ENCODE data around the gene SMTNL2.
"Not testable (repeated sequence)": the region's sequence is repeated elsewhere in the genome, so short reads cannot be mapped to it uniquely, and the experiment has no call there.

SMTNL2 gene

DNA sequence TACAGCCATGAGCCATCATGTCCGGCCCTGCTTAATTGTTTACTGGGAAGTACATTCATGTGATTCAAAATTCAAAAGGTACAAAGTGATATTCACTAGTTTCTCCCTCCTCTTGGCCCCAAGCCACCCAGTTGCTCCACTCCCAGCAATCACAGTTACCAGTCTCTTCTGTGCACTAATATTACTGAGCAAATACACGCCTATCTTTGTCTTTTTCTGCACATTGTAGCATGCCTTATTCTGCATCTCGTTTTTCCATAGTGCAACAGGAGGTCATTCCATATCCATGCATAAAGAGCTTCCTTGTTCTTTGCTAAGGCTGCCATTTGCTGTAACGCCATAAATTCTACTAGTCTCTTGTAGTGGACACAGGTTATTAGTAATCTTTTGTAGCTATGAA lies 59.3 kb downstream of the SMTNL2 start:
- H3K4me3 ChIP-seq (ENCODE audit: low read depth, low read length) = no peak overlapping the region
- DNase-seq (ENCODE audit: low read depth) = no peak

DNA sequence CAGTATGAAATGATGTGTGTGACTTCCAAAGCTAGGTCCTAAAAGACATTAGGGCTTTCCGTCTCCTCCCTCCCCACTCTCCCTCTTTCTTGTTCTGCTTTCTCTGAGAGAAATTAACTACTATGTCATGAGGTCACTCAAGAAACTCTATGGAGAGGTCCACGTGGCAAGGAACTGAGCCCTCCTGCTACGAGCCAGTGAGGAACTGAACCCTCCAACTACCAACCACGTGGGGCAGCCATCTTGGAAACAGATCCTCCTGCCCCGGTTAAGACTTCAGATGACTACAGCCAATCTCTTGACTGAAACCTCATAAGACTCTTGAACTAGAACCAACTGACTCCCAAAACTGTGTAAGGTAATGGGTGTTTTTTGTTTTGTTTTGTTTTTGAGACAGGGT lies 61.3 kb downstream of the SMTNL2 start:
- no peak overlapping the region for H3K4me3 ChIP-seq (ENCODE audit: low read depth, low read length)
- DNase-seq (ENCODE audit: low read depth) = no peak

DNA sequence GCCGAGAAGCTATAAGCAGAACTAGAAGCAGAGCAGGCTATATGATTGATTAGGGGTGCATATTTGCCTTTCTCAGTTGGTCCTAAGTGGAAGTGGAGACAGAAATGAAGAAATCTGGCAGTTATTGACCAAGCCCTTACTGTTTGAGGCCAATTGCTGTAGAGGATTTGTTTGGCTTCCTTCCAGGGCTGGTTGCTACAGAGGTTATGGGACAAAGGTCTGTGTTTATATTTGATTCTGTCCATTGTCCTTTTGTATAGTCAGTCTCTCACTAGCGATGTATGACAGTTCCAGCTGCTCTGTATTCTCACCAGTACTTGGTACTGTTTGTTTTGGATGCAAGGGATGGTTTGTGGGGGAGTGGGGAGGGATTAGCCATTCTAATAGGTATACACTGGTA lies 64.4 kb downstream of the SMTNL2 start:
- DNase-seq (ENCODE audit: low read depth) = no peak

DNA sequence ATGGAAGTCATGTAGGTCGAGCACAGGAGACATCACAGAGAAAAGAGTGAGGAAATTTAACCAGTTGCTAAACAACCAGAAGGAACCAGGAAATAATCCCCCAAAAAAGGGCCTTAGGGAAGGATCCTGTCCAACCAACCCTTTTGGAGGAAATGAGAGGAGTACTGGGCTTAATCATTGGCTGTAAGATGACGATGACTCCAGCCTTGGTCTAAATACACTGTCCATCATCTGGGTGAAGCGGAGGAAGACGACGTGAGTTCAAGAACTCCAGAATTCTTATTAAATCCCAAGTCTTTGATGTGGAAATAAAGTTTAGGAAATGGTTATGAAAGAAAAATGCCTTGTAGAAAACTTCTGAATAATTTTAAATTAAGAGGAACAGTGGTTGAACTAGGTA lies 68.7 kb downstream of the SMTNL2 start:
- no peak overlapping the region for H3K4me3 ChIP-seq (ENCODE audit: low read depth, low read length)

More for the DNA sequence above, 64.4 kb downstream of the SMTNL2 start:
- H3K4me3 ChIP-seq (ENCODE audit: low read depth, low read length) = no peak overlapping the region

DNA sequence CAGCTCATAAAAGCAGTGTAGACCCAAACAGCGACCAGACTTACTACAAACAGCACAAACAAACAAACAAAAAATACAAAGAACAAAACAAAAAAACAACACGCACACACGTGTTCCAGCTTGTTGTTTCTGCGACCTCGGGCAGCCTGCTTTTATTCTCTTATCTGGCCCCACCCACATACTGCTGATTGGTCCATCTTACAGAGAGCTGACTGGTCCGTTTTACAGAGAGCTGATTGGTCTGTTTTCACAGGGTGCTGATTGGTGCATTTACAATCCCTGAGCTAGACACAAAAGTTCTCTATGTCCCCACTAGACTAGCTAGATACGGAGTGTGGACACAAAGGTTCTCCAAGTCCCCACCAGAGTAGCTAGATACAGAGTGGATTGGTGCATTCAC lies 71.6 kb downstream of the SMTNL2 start:
- H3K4me3 ChIP-seq (ENCODE audit: low read depth, low read length); DNase-seq (ENCODE audit: low read depth): not testable (repeated sequence)

More for the DNA sequence above, 68.7 kb downstream of the SMTNL2 start:
- no peak for DNase-seq (ENCODE audit: low read depth)

DNA sequence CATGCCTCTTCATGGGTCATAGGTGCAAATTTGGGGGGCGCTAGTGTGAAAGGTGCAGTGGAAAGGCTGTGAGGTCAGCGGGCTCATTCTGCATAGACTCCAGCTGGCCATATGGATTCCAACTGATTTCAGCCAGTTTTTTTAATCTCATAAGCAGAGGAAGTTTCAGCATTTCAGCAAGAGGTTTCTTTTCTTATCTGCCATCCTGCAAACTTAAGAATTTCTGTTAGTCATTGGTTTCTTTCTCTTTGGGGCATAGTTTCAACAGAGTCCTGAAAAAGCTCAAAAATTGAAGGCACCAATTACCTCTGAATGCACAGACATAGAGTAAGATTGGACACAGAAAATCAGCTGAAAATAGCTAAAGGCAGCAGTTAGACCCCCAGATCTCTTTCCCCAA lies 73.3 kb downstream of the SMTNL2 start:
- no peak for DNase-seq (ENCODE audit: low read depth)
- no peak overlapping the region for H3K4me3 ChIP-seq (ENCODE audit: low read depth, low read length)
